IMR-90 (cell line): ENCODE data around the gene UFSP1. TPM values are rescaled to one million over a fixed set of nuclear protein-coding genes. Genes with fewer than 3 reads are reported as not detected.

Experiments
- ATAC-seq: fragments of 200-7000 bp; cut with Tn5 transposase; 2 replicates; pipeline ENCODE4 v1.9.1; 2020; ENCODE audit warnings: low read depth, mild to moderate bottlenecking, moderate library complexity
- BruUV-seq: library from RNA; stranded (reverse); fragments of 400-500 nt; replicated peaks from 2 replicates; lab custom pipeline; 2021; lab: Mats Ljungman, UMichigan
- CTCF ChIA-PET: fragments of 300-600 bp; formaldehyde crosslinking; extraction: SDS; loops from one replicate; lab custom pipeline; 2021; ENCODE audit warnings: antibody characterized with exemption; lab: Yijun Ruan, JAX
- POLR2A ChIA-PET: fragments of 300-600 bp; sonication (Branson Sonifier 250); formaldehyde crosslinking; loops from one replicate; lab custom pipeline; 2022; ENCODE audit warnings: antibody characterized with exemption; ENCODE audit not compliant: unreplicated experiment; lab: Charles Lee
- DNase-seq: peaks from one replicate; pipeline ENCODE4 v3.0.0; 2013
- H2AFZ ChIP-seq: replicated peaks from 2 replicates; pipeline ENCODE3; 2013; ENCODE audit warnings: low read length, mild to moderate bottlenecking; ENCODE audit not compliant: poor library complexity
- H2AK5ac ChIP-seq: 2 replicates; pipeline ENCODE4 v1.6.1; 2013; ENCODE audit warnings: low read depth, low read length, inconsistent platforms
- H2AK9ac ChIP-seq: replicated peaks from 2 replicates; pipeline ENCODE3; 2013; ENCODE audit warnings: mild to moderate bottlenecking, low read depth, low read length, moderate library complexity; ENCODE audit not compliant: poor library complexity
- H2BK120ac ChIP-seq: 2 replicates; pipeline ENCODE4 v1.6.1; 2013; ENCODE audit warnings: low read depth, low read length, inconsistent platforms
- H2BK15ac ChIP-seq: 3 replicates; pipeline ENCODE4 v1.6.1; 2013; ENCODE audit warnings: low read depth, low read length, inconsistent platforms
- H2BK20ac ChIP-seq: 2 replicates; pipeline ENCODE4 v1.6.1; 2013; ENCODE audit warnings: low read depth, mild to moderate bottlenecking, inconsistent platforms, low read length, moderate library complexity
- H2BK5ac ChIP-seq: 2 replicates; pipeline ENCODE4 v1.6.1; 2013; ENCODE audit warnings: mild to moderate bottlenecking, low read depth, low read length, inconsistent platforms; ENCODE audit not compliant: poor library complexity, severe bottlenecking
- H3K14ac ChIP-seq: replicated peaks from 2 replicates; pipeline ENCODE4 v1.6.1; 2013; ENCODE audit warnings: low read depth, low read length, inconsistent platforms
- H3K18ac ChIP-seq: 2 replicates; pipeline ENCODE4 v1.6.1; 2013; ENCODE audit warnings: low read depth, low read length, control low read depth
- H3K23ac ChIP-seq: 2 replicates; pipeline ENCODE4 v1.6.1; 2013; ENCODE audit warnings: low read depth, low read length, inconsistent platforms
- H3K27ac ChIP-seq: 2 replicates; pipeline ENCODE4 v1.5.1; 2013; ENCODE audit warnings: mild to moderate bottlenecking, control low read depth, low read length; ENCODE audit not compliant: insufficient read depth
- H3K27me3 ChIP-seq: 2 replicates; pipeline ENCODE4 v1.6.1; 2013; ENCODE audit warnings: low read length; ENCODE audit not compliant: control insufficient read depth, insufficient read depth
- H3K36me3 ChIP-seq: 2 replicates; pipeline ENCODE4 v1.6.1; 2013; ENCODE audit warnings: low read length, mixed read lengths; ENCODE audit not compliant: control insufficient read depth, insufficient read depth
- H3K4ac ChIP-seq: 2 replicates; pipeline ENCODE4 v1.6.1; 2013; ENCODE audit warnings: low read depth, low read length, inconsistent platforms
- H3K4me1 ChIP-seq: 2 replicates; pipeline ENCODE4 v1.6.1; 2013; ENCODE audit warnings: low read length, mixed read lengths; ENCODE audit not compliant: control insufficient read depth, insufficient read depth
- H3K4me2 ChIP-seq: 2 replicates; pipeline ENCODE4 v1.6.1; 2013; ENCODE audit warnings: low read depth, mild to moderate bottlenecking, control low read depth, low read length, moderate library complexity
- H3K4me3 ChIP-seq: 2 replicates; pipeline ENCODE4 v1.5.1; 2013; ENCODE audit warnings: low read depth, mild to moderate bottlenecking, control low read depth, low read length, moderate library complexity; ENCODE audit not compliant: insufficient read depth
- H3K56ac ChIP-seq: 2 replicates; pipeline ENCODE4 v1.6.1; 2013; ENCODE audit warnings: low read length, inconsistent platforms; ENCODE audit not compliant: insufficient read depth; ENCODE audit errors: extremely low read depth
- H3K79me1 ChIP-seq, 2 experiments: 2 replicates each; pipeline ENCODE4 v1.6.1; 2013; ENCODE audit warnings: low read length in 2 of 2, inconsistent platforms in 1 of 2, low read depth in 1 of 2
- H3K9ac ChIP-seq: 2 replicates; pipeline ENCODE4 v1.6.1; 2013; ENCODE audit warnings: low read depth, low read length, control low read depth
- H3K9me1 ChIP-seq: 2 replicates; pipeline ENCODE4 v1.6.1; 2013; ENCODE audit warnings: low read length, inconsistent platforms; ENCODE audit not compliant: insufficient read depth
- H3K9me3 ChIP-seq: 2 replicates; pipeline ENCODE4 v1.6.1; 2013; ENCODE audit warnings: low read length; ENCODE audit not compliant: control insufficient read depth, insufficient read depth
- H4K20me1 ChIP-seq: 2 replicates; pipeline ENCODE4 v1.6.1; 2013; ENCODE audit warnings: low read length, inconsistent platforms; ENCODE audit not compliant: insufficient read depth
- H4K5ac ChIP-seq: 2 replicates; pipeline ENCODE4 v1.6.1; 2013; ENCODE audit warnings: mild to moderate bottlenecking, low read depth, low read length, control low read depth
- H4K8ac ChIP-seq, 2 experiments: 2 replicates each; pipeline ENCODE4 v1.6.1; 2013; ENCODE audit warnings: low read depth in 2 of 2, low read length in 2 of 2, control low read depth in 1 of 2, inconsistent platforms in 1 of 2
- H4K91ac ChIP-seq: 2 replicates; pipeline ENCODE4 v1.6.1; 2013; ENCODE audit warnings: low read depth, low read length, inconsistent platforms; ENCODE audit not compliant: insufficient read depth
- BHLHE40 ChIP-seq: fragments of 150-350 bp; IDR thresholded peaks from 2 replicates; pipeline ENCODE4 v1.6.1; 2016; ENCODE audit warnings: mild to moderate bottlenecking, low read depth, low read length
- CTCF ChIP-seq: conservative IDR thresholded peaks from 2 replicates; pipeline ENCODE4 v1.5.1; 2012; ENCODE audit warnings: mild to moderate bottlenecking, low read depth, low read length, improper control_type of control experiment
- ELK1 ChIP-seq: fragments of 150-350 bp; IDR thresholded peaks from 2 replicates; pipeline ENCODE4 v1.6.1; 2016; ENCODE audit warnings: low read depth, mild to moderate bottlenecking, low read length, moderate library complexity, borderline replicate concordance
- FOS ChIP-seq: fragments of 150-350 bp; IDR thresholded peaks from 2 replicates; pipeline ENCODE4 v1.6.1; 2016; ENCODE audit warnings: low read depth, low read length
- MAZ ChIP-seq: IDR thresholded peaks from 2 replicates; pipeline ENCODE4 v1.6.1; 2012; ENCODE audit warnings: low read depth, mild to moderate bottlenecking, low read length, improper control_type of control experiment, moderate library complexity, borderline replicate concordance
- MXI1 ChIP-seq: IDR thresholded peaks from 2 replicates; pipeline ENCODE4 v1.6.1; 2012; ENCODE audit warnings: low read depth, mild to moderate bottlenecking, low read length, moderate library complexity, borderline replicate concordance
- NFE2L2 ChIP-seq: fragments of 150-350 bp; IDR thresholded peaks from 2 replicates; pipeline ENCODE4 v1.6.1; 2016; ENCODE audit warnings: low read depth, mild to moderate bottlenecking, low read length
- POLR2A ChIP-seq: IDR thresholded peaks from 2 replicates; pipeline ENCODE4 v1.6.1; 2012; ENCODE audit warnings: mild to moderate bottlenecking, low read depth, low read length
- RFX5 ChIP-seq: IDR thresholded peaks from 2 replicates; pipeline ENCODE4 v1.8.0; 2012; ENCODE audit warnings: low read depth, mild to moderate bottlenecking, low read length, moderate library complexity
- WGBS, 2 experiments: methylation state at CpG; one replicate each; pipeline versions ENCODE4 v1.1.5 to v1.1.7; 2013; ENCODE audit warnings: missing lambda C conversion rate in 2 of 2; ENCODE audit not compliant: insufficient read length in 1 of 2; ENCODE audit errors: extremely low coverage in 2 of 2; 5-methylcytosine and 5-hydroxymethylcytosine counted together
- dilution Hi-C: fragments of 300-500 bp; cut with HindIII; formaldehyde crosslinking; loops from one replicate; pipeline ENCODE4 v1.14.3; 2018; ENCODE audit warnings: low sequenced_read_pairs; ENCODE audit not compliant: unreplicated experiment
- in situ Hi-C: fragments of 300-500 bp; cut with MboI; formaldehyde crosslinking; loops from 3 replicates; pipeline ENCODE4 v1.14.3; 2019; ENCODE audit warnings: low sequenced_read_pairs, inconsistent platforms, mixed read lengths
- intact Hi-C: fragments of 100-400 bp; cut with micrococcal nuclease; formaldehyde crosslinking; loops from 2 replicates; pipeline ENCODE4 v1.10.0; 2022
- polyA plus RNA-seq, 3 experiments: library from polyadenylated mRNA; depleted of rRNA; stranded (reverse); fragments of >200 nt; gene quantifications; 2 replicates each; pipeline ENCODE4 v1.2.3, GENCODE V29; 2012; ENCODE audit warnings: low replicate concordance in 1 of 3
- total RNA-seq: library from RNA; depleted of rRNA; stranded (reverse); fragments of >200 nt; gene quantifications from 2 replicates; pipeline ENCODE4 v1.2.3, GENCODE V29; 2012
- TF ChIP-seq, protein P1 (sequence below): fragments of 150-350 bp; IDR thresholded peaks from 2 replicates; pipeline ENCODE4 v1.6.1; 2017; ENCODE audit warnings: mild to moderate bottlenecking, antibody characterized with exemption, low read length, low read depth

UFSP1 gene
- total and polyA plus RNA-seq, 2 of the 4 experiments (the other 2 are of a cell fraction) = 0.36 to 1.0 TPM

GRCh38 chr7:100859856-100860255, 29.7 kb downstream of the UFSP1 start (continued):
- TF ChIP-seq, protein P1, sequence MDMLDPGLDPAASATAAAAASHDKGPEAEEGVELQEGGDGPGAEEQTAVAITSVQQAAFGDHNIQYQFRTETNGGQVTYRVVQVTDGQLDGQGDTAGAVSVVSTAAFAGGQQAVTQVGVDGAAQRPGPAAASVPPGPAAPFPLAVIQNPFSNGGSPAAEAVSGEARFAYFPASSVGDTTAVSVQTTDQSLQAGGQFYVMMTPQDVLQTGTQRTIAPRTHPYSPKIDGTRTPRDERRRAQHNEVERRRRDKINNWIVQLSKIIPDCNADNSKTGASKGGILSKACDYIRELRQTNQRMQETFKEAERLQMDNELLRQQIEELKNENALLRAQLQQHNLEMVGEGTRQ = no peak
- TF ChIP-seq NFE2L2 = no peak
- TF ChIP-seq BHLHE40 = no peak
- TF ChIP-seq MXI1 = no peak
- TF ChIP-seq POLR2A = no peak
- TF ChIP-seq RFX5 = no peak

DNA sequence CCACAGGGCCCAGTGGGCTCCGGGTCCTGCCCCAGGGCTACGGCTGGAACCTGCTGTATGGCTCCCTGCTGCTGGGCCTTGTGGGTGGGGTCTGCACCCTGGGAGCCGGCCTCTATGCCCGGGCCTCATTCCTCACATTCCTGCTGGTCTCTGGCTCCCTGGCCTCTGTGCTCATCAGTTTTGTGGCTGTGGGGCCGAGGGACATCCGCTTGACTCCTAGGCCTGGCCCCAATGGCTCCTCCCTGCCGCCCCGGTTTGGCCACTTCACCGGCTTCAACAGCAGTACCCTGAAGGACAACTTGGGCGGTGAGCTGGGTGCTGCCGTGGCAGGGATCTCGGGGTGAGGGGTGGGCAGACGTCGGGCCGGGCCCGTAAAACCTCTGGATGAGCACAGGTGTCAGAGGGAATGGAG, 32.6 kb downstream of the UFSP1 start:
- no peak overlapping the region for H2BK15ac ChIP-seq
- H2AK9ac ChIP-seq = no peak overlapping the region
- H2AFZ ChIP-seq = no peak overlapping the region
- H2BK5ac ChIP-seq = no peak overlapping the region
- no peaks in the 10 kb centered on the region; the same call in none of the 2 replicates for H4K20me1 ChIP-seq
- DNase-seq (no peak), ATAC-seq (no peak)
- TF ChIP-seq FOS (no peak), MAZ (no peak), BHLHE40 (no peak), MXI1 (no peak), ELK1 (no peak), POLR2A (no peak), RFX5 (no peak), CTCF (no peak)
- TF ChIP-seq, protein P1 = no peak
- H3K18ac ChIP-seq = no peak overlapping the region
- no peak overlapping the region for H2BK120ac ChIP-seq
- no peak overlapping the region for H2BK20ac ChIP-seq
- H3K9ac ChIP-seq = no peak overlapping the region
- no peaks in the 10 kb centered on the region for H3K27me3 ChIP-seq
- H3K56ac ChIP-seq = no peak overlapping the region
- H3K4me3 ChIP-seq = no peak overlapping the region
- H3K9me3 ChIP-seq = no peaks in the 10 kb centered on the region
- no peak overlapping the region for H3K4me2 ChIP-seq
- H3K4me1 ChIP-seq = no peaks in the 10 kb centered on the region
- H3K79me1 ChIP-seq = peaks cover 14 to 26% of the 10 kb centered on the region in 2 experiments
- no peaks in the 10 kb centered on the region for H3K9me1 ChIP-seq
- intact Hi-C loops = no loop called here
- H3K14ac ChIP-seq = no peak overlapping the region
- no peak overlapping the region for H2AK5ac ChIP-seq
- CTCF ChIA-PET = interaction anchor here (0.9 kb wide), 1 partner anchor 29 kb away, joined by 3 read pairs; no protein-coding TSS in a partner anchor
- no peak overlapping the region for H4K5ac ChIP-seq
- H4K91ac ChIP-seq = no peak overlapping the region
- no peak overlapping the region for H4K8ac ChIP-seq
- BruUV-seq = no TSS peak
- 88% methylated on average over 5 of the region's 16 CpGs; no CpG with 5 or more reads in 1 of the 2 experiments for WGBS, 2 experiments
- dilution Hi-C loops = no loop called here
- H3K36me3 ChIP-seq = peaks cover 27% of the 10 kb centered on the region
- no peak overlapping the region for H3K4ac ChIP-seq
- POLR2A ChIA-PET = no interaction called here
- no peak overlapping the region for H3K23ac ChIP-seq
- no peak overlapping the region for H3K27ac ChIP-seq
- in situ Hi-C loops = loop anchor here (5.0 to 25.0 kb wide), 3 partner anchors 150 to 395 kb away; partner anchors contain the start of genes FBXO24, LRCH4, POP7 and SPACDR
